ENCODE measurements around the gene NELFA.

GRCh38 chr4:1945124-1945895 is 63.5 kb downstream of the NELFA start:
- no peak for TF ChIP-seq TAF1 (IDR thresholded peaks at IDR 0.05; ENCODE audit: low read depth)
- no peak for TF ChIP-seq FOXM1 (IDR thresholded peaks at IDR 0.05; ENCODE audit: borderline replicate concordance, low read depth)
- no peak for TF ChIP-seq TEAD4 (IDR thresholded peaks at IDR 0.05)
- no peak for TF ChIP-seq EP300 (IDR thresholded peaks at IDR 0.05; ENCODE audit: borderline replicate concordance)
- no peak for TF ChIP-seq CREB1 (IDR thresholded peaks at IDR 0.05; ENCODE audit: low read depth)
- TF ChIP-seq NFIC (IDR thresholded peaks at IDR 0.05) = no peak
- no peak for TF ChIP-seq EGR1 (IDR thresholded peaks at IDR 0.05)
